HG02884 (cell line): ENCODE measurements around the gene IQSEC1.

ENCODE experiments used
- ATAC-seq: cut with Tn5 transposase; IDR thresholded peaks from one replicate; pipeline ENCODE4 v1.9.1; 2021; ENCODE audit warnings: mild to moderate bottlenecking, moderate library complexity; ENCODE audit not compliant: unreplicated experiment

Gene IQSEC1

GRCh38 chr3:12941495-12942023, 131.7 kb downstream of the IQSEC1 start:
- no peak for ATAC-seq

DNA sequence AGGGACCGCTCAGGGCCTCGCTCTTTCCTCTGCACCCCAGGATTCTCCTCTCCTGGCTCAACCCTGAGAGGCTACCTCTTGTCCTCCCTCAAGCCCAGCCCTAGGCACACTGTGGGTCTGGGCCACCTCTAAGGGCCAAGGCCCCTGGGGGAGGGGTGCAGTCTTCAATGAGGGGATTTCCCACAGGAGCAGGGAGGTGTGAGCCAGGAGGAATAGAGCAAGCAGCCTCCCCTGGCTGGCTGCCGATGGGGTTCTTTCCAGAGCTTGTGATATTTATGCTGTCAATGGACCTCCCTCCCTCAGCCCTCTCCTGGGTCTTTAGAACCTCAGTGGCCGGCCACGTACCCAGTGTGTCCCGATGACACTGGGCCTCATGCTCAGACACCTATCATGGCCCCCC, 132.4 kb downstream of the IQSEC1 start:
- no peak for ATAC-seq

- ATAC-seq: no peak
These were observed 134.1 kb downstream of the IQSEC1 start for GRCh38 chr3:12939137-12939536.

DNA sequence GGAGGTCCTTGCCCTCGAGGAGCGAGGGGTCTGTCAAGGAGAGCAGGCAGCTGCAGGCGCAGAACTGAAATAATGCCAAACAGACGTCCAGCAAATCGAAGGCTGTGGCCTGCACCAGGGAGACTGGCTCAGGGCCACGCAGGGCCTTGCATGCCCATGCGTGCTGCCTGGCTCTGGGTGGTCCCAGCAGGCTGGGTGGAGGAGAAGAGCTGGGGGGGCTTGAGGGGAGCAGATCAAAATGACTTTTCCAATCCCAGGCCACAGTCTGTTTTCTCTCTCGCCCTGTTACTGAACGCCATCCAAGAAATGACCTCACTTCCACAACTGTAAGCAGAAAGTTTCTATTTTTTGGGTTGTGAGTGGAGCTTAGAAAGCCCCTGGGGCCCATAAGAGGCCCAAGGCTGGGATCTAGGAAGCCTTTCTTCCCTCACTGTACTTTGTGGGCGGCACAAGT, 134.9 kb downstream of the IQSEC1 start:
- ATAC-seq: no peak

GRCh38 chr3:12935861-12936830, 137.1 kb downstream of the IQSEC1 start:
- no peak for ATAC-seq

DNA sequence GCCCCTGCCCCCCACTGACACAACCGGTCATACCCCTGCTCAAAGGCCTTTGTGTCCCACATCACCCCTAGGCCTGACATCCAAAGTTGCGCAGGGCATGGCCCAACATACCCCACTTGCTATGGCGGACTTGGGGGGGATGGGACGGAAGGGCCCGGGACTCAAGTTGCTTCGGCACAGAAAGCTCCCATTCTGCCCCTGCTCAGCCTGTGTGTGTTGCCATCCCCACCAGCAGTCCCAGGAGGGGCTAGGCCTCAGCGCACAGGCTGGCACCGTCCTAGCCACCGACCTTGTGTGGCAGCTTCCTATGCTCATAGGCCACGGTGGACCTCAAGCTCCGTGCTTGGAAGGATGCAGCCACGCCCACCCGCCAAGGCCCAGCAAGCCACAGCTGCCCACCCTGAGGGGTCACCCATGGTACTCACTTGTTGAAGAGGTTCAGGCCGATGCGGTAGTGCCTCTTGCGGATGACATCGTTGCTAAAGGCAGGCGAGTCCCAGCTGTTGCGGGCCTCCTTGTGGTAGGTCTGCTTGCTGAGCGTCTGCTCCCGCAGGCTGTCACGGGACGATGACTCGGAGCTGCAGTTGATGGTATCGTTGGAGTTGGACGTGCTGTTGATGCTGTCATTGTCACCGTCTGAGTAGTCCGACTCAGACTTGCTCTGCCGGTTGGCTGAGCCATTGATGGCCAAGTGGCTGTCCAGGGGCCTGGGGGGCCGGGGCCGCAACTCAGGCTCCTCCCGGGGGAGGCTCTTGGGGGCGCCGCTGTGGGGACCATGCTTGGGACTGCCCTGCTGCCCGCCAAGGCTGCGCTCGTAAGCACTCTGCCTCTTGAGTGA, 138.0 kb downstream of the IQSEC1 start:
- ATAC-seq: no peak

DNA sequence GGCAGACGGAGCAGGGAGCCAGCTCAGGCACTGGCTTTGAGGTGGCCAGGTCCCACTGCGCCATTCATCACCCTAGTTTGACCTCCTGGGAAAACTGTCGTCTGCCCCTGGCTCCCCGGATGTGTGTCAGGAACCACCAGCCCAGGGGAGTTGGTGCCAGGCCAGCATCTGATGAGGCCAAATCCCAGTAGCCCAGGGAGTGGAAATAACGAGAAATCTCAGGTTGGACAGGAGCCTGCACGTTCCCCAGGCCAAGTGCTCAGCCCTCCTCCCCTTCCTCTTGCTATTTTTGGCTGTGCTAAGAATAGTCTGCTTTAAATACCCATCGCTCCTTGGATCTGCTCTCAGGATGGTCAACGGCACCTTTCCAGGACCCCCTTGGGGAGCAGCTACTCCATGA, 138.8 kb downstream of the IQSEC1 start:
- ATAC-seq: no peak

DNA sequence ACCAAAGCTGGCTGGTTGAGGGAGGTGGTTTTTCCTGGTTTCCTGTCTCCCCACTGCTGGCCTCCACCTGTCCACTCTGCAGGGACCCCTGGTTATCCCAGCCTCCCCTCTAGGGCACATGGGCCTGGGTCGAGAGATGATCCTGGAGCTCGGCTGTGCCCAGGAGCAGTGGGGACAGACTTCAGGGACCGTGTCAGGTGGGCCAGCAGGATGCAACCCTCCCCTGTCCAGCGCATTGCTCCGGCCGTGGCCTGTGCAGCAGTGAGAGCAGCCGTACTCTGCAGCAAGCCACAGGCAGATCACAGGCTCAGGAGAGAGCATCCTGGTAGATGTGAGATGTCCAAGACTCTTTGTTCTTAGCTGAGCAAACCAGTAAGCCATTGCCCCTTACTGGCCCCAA, 139.3 kb downstream of the IQSEC1 start:
- no peak for ATAC-seq

GRCh38 chr3:12932754-12933153, 140.5 kb downstream of the IQSEC1 start:
- ATAC-seq: no peak

GRCh38 chr3:12932347-12932746, 140.9 kb downstream of the IQSEC1 start:
- no peak for ATAC-seq

DNA sequence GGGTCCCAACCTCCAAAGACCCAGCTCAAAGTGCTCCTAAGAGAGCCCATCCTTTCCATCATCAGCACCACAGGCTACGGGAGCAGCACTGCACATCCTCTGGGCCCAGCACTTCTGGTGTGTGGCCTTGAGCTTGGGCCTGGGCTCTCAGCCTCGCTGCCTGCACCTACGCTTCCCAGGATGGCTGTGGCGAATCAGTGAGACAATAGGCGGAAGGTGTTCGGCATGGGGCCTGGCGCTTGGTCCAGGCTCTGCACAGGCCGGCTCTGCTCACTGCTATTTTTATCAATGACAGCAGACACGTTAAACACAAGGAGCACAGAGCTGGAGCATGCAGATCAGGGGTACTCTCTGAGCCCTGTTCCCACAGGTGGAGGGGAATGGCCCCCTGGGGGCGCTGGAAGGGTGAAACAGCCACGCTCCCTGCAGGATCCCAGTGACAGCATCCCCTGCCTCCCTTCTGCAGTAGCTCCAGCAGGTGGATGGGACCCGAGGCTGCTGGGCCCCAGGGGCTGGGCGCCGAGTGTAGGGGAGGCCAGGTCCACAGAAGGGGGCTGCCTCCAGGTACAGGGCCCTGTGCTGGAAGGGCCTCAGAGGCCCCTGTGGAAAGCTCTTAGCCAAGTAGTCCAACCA, 141.8 kb downstream of the IQSEC1 start:
- ATAC-seq: no peak

- no peak for ATAC-seq
These were observed 143.4 kb downstream of the IQSEC1 start for GRCh38 chr3:12929801-12930200.

DNA sequence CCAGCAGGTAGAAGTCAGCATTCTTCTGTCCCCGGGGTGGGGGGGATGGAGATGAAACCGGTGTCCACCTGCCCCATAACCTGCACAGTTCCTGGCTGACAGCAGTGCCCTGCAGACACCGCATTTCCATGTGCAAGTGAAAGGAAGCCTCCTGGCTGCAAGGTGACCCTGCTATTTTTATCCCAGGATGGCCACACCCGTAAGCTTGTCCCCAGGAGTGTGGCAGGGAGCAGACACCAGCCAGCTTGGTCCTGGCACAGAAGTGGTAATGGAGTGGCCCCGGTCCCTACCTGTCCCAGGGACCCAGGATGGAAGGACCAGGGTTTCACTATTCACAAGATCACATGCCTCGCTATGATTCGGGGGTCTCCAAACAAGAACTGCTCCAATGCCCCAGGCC, 146.6 kb downstream of the IQSEC1 start:
- no peak for ATAC-seq

DNA sequence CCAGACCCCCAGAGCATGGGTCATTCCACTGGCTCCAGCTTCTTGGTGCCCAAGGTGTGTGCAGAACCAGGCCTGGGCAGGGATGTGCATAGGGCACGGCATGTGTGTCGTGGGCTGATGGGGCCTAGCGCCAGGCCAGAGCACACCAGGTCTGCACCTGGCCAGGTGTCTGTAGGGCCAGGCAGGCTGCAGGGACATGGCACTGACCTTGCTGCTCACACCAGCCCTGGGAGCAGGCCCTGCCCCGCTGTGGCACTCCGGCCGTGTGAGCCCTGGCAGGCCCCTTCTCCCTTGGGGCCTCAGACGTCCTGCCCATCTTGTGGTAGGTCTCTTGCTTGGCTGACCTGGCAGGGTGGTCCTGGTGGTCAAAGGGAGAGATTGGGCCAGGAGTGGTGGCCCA, 147.6 kb downstream of the IQSEC1 start:
- ATAC-seq: no peak

- ATAC-seq: no peak
These were observed 148.8 kb downstream of the IQSEC1 start for GRCh38 chr3:12924437-12924836.

- ATAC-seq: no peak
These were observed 150.3 kb downstream of the IQSEC1 start for GRCh38 chr3:12922881-12923431.

DNA sequence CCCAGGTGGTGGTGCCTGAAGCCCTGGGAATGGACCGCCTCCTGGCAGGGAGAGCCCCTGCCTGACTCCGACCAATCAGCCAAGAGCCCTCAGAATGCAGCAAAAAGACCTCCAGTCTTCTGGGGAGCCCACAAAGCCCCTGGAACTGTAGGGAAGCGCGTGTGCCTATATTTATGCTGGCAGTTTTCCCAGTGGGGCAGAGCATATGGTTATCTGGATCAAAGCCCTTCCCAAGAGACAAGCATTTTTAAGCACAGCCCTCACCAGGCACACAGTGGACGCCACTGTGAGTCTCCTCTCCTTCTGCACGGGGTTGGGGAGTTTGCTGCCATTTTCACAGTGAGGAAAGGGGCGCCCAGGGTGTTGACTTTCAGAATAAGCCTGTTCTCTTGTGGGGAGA, 150.9 kb downstream of the IQSEC1 start:
- ATAC-seq: no peak

- ATAC-seq: no peak
These were observed 151.5 kb downstream of the IQSEC1 start for GRCh38 chr3:12921736-12922135.

DNA sequence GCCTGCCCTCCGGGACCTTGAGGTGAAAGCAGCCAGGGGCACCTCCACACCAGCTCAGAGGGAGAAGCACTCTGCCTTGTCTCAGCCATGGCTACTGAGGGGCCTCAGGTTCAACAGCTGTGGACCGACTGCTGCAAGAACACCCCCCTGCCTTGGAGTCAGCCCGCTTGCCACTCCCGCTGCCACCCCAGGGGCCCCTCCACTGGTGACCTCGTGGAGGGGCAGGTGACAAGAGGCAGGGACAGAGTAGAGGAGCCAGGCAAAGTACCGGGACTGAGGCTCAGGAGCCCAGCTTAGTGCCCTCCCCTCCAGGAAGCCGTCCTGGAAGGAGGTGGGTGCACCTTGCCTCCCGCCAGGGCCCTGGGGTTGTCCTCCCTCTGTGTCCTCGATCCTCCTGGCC, 152.3 kb downstream of the IQSEC1 start:
- ATAC-seq: no peak

DNA sequence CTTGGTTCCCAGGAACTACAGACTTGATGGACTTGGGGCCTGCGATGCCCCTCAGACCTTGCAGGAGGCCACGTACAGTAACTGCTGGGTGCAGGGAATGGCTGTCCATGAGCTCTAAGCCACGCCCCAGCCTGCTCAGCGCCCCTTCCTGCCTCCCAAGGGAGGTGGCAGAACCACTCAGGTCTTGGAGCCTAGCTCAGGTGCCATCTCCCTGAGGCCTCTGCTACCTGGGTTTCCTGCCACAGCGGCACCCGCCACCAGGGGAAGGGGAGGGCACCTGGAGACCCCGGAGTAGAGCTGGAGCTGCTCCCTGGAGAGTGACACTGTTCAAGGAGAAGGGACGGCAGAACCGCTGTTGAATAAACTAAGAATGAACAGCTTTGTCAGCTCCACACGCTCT, 154.0 kb downstream of the IQSEC1 start:
- ATAC-seq: no peak

GRCh38 chr3:12918231-12918630, 155.0 kb downstream of the IQSEC1 start:
- no peak for ATAC-seq
